ENCODE results near the gene TSPAN9. TPM values are rescaled to one million over a fixed set of nuclear protein-coding genes. Genes with fewer than 3 reads are reported as not detected.

Gene TSPAN9
- total RNA-seq, 1 donor = 76.0 TPM

DNA sequence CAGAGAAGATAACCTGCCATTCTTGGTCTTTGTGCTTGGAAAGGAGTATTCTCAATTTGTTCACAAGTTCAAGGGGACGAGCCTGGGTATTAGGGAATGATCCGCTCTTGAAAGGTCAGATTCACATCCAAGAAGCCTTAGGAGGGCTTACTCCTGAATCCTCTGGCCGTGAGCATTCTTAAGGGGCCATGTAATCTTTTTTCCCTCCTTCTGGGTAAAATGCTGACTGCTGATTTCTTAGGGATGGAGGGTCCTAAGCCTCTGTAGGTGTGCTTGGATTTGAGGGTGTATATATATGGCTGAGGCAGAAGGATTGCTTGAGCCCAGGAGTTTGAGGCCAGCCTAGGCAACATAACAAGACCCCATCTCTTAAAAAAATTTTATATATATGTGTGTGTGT lies 149.1 kb downstream of the TSPAN9 start:
- TF ChIP-seq CTCF (IDR thresholded peaks at IDR 0.05; ENCODE audit: insufficient read depth, low read depth, low read length) = no peak
- H3K4me3 ChIP-seq (ENCODE audit: low read depth, low read length) = no peak overlapping the region
- no peak for DNase-seq (ENCODE audit: low read depth)

- no peak for TF ChIP-seq CTCF (IDR thresholded peaks at IDR 0.05; ENCODE audit: insufficient read depth, low read depth, low read length)
- no peak overlapping the region for H3K4me3 ChIP-seq (ENCODE audit: low read depth, low read length)
- DNase-seq (ENCODE audit: low read depth) = no peak
These were observed 150.1 kb downstream of the TSPAN9 start for GRCh38 chr12:3227076-3227975.

DNA sequence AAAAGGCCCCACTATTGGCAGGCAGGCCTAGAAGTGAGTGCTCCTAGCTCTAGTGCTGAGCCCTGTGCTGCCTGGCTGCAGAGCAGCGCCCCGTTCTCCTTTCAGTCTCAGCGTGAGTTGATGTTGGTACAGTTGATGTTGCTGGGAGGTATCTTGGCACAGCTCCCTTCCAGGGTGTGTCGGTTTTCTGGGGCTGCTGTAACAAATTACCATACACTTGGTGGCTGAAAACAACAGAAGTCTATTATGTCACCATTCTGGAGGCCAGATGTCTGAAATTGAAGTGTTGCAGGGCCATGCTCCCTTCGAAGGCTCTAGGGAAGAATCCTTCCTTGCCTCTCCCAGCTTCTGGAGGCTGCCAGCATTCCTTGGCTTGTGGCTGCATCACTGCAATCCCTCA lies 151.4 kb downstream of the TSPAN9 start:
- H3K4me3 ChIP-seq (ENCODE audit: low read depth, low read length) = no peak overlapping the region
- DNase-seq (ENCODE audit: low read depth) = no peak
- TF ChIP-seq CTCF (IDR thresholded peaks at IDR 0.05; ENCODE audit: insufficient read depth, low read depth, low read length) = no peak

- H3K4me3 ChIP-seq (ENCODE audit: low read depth, low read length) = no peak overlapping the region
- TF ChIP-seq CTCF (IDR thresholded peaks at IDR 0.05; ENCODE audit: insufficient read depth, low read depth, low read length) = no peak
- no peak for DNase-seq (ENCODE audit: low read depth)
These were observed 152.4 kb downstream of the TSPAN9 start for GRCh38 chr12:3229577-3229976.

DNA sequence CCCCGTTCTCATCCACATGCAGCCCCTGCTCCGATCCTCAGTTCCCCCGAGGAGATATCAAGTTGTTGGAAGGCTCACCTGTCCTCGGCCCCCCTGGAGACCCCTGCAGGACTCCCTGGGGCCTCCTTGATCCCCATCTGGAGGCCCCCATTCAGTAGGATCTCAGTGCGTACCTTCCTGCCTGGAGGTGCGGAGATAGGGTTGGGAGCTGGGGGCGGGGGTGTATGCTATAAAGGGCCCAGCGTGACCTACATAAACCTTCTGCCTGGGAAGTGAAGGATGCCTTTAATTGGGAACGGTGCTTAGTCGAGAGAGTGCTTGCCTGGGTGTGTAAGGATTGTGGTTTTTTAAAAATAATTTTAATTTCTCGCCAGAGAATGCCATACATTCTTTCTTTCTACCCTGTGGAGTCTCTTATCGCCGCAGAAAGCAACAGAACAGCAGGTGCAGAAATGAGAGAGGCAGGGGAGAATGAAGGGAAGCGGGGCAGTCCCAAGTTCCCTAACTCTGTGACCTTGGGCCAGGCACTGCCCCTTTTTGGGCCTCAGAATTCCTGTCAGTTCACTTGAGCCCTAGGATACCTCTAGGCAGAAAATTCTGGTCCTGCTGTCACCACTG lies 153.7 kb downstream of the TSPAN9 start:
- DNase-seq (ENCODE audit: low read depth) = no peak
- H3K4me3 ChIP-seq (ENCODE audit: low read depth, low read length) = no peak overlapping the region
- no peak for TF ChIP-seq CTCF (IDR thresholded peaks at IDR 0.05; ENCODE audit: insufficient read depth, low read depth, low read length)

- DNase-seq (ENCODE audit: low read depth) = peak; percentile 14
- no peak overlapping the region for H3K4me3 ChIP-seq (ENCODE audit: low read depth, low read length)
These were observed 154.3 kb downstream of the TSPAN9 start for GRCh38 chr12:3231399-3231876.

More at GRCh38 chr12:3231399-3231876, 154.3 kb downstream of the TSPAN9 start:
- no peak for TF ChIP-seq CTCF (IDR thresholded peaks at IDR 0.05; ENCODE audit: insufficient read depth, low read depth, low read length)

All from fibroblast of villous mesenchyme (primary cell).